ENCODE measurements around the gene DUSP9.

Gene DUSP9

GRCh38 chrX:153649915-153650782 lies 3.1 kb downstream of the DUSP9 start:
- DNase-seq: no peak

DNA sequence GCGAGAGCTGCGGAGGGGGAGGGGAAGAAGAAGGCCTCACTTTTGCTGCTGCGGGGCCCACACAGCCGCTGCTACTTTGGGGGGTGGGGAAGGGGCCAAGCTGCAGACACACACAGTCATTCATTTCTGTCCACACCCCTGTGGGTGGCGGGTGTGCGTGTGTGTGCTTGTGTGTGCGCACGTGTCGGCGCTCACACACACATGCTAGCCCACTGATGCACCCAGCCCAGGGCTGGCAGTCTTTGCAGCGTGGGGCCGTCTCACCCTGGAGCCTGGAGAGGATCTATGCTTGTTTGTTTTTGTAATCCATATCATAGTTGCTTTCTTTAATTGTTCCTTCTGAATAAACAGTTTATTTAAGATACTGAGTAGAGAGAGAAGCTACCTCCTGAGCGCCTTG lies 4.0 kb downstream of the DUSP9 start:
- DNase-seq: no peak

GRCh38 chrX:153651540-153652079 lies 4.6 kb downstream of the DUSP9 start:
- DNase-seq: no peak

DNA sequence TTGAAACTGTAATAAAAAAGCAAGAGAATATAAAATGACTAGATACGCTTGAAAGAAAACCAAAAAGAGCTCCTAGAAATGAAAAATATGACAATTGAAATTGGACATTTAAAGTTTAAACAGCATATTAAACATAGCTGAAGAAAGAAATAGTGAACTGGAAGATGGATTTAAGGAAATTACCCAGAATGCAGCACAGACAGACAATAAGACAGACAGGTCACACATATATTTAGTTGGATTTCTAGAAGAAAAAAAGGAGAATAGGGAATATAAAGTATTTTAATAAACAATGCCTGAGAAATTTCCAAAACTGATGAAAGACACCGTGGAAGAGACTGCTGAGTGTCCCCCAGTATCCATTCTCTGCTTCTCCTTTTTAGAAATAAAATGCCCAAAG lies 6.6 kb downstream of the DUSP9 start:
- no peak for DNase-seq

- no peak for DNase-seq
Measured at GRCh38 chrX:153657161-153657560, 10.2 kb downstream of the DUSP9 start.

GRCh38 chrX:153659268-153659667 lies 12.3 kb downstream of the DUSP9 start:
- DNase-seq: no peak

DNA sequence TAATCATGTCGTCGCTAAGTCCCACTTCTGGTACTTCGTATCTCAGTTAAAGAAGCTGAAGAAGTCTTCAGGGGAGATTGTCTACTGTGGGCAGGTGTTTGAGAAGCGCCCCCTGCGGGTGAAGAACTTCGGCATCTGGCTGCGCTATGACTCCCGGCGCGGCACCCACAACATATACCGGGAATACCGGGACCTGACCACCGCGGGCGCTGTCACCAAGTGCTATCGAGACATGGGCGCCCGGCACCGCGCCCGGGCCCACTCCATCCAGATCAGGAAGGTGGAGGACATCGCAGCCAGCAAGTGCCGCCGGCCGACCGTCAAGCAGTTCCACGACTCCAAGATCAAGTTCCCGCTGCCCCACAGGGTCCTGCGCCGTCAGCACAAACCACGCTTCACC lies 15.3 kb downstream of the DUSP9 start:
- DNase-seq: peak; percentile 58

- no peak for DNase-seq
Measured at GRCh38 chrX:153665726-153666306, 18.8 kb downstream of the DUSP9 start.

- DNase-seq: no peak
Measured at GRCh38 chrX:153667281-153667955, 20.4 kb downstream of the DUSP9 start.

- DNase-seq: peak; percentile 75
Measured at GRCh38 chrX:153667956-153668396, 21.0 kb downstream of the DUSP9 start.

DNA sequence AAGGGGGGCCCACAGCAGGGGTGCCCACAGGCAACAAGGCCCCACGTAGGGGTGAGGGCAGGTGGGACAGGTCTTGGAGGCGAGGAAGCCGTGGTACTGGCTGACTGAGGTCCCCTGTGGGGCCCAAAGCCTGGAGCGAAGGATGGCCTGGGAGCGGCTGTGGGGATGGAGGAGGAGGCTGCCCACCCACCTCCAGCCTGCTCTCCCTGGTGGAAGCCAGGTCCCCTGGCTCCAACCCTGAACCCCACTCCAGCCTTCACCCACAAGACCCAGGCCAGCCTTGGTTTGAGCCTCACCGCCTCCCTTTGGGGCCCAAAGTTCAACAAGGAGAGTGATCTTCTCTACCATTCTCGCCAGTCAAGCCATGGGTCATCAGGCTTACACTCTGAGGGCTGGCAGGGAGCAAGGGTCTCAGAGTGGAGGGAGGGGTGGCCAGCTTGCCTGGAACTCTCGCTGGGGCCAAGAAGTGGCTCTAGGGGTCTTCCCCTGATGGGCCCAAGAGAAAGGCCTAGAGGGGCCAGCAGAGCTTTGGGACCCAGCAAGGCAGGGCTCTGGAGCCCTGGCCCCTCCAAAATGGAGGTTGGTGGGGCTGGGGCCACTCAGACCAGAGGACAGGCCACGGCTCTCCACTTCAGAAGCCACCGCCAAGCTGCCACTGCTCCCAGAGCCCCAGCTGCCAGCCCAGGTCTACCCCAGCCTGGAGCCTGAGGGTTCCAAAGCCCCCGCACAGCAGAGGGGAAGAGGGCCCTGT lies 21.6 kb downstream of the DUSP9 start:
- DNase-seq: no peak

DNA sequence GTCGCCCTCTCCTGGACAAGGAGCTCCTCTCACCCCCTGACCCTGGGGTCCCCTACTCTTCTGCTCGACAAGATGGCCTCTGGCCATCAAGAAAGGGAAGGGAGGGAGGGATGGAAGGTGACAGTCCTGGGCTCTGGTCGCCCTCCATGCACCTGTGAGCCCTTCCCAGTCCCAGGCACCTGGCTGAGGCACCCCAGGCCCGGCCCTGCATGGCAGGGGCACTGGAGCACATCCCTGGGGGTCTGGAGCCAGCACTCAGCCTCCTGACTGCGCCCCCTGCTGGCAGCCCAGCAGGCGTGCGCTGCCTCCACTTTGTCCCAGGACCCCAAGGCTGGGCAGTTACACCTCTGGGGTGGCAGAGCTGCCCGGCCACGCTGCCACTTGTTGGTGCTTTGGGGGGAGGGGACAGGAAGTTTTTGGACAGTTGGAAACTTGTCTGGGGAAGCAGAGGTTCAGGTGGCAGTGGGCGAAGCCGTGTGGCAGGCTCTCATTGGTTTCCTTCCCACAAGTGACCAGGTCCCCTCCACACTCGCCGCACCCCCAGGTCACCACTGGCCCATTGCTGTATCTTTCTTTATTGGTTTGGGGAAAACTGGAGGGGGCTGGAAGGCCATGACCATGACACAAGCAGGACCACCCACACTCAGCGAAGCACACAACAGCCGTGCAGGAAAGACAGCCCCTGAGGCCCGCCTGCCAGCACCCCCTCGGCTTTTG lies 22.3 kb downstream of the DUSP9 start:
- peak; percentile 42 for DNase-seq

DNA sequence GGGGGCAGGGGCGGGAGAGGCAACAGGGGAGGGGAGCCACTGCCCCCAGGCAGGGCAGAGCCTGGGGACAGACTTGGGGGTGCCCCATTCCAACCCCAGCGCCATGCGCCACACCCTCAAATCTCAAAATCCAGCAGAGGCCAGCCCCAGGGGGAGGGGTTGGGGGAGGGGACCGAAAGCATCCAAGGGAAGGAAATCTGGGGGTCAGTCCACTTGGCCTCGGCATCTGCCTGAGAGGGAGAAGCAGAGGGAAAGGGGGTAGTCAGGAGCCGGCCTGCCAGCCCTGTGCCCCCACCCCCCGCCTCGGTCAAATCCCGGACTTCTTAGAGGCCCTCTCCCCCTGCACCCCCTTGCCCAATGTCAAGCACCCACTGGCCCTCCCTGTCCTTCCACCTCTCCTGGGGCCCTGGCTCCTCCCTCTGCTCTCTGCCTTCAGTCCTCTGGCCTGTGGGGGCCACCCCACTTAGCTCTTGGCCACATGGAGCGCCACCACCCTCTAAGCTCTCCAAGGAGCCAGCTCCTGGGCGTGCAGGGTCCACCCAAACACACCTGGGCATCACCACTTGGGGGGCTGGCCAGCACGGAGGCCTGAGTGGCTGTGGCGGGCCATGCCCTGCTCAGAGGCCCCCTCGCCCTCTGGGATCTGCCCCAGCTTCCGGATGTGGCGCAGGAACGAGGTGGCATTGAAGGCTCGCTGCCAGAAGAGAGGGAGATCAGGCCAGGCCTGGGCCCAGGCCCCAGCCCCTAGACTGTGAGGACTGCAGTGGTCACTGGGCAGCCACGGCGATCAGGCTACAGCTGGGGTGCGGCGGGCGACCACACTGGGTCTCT lies 23.1 kb downstream of the DUSP9 start:
- no peak for DNase-seq

GRCh38 chrX:153670748-153671588 lies 24.0 kb downstream of the DUSP9 start:
- no peak for DNase-seq

- no peak for DNase-seq
Measured at GRCh38 chrX:153671589-153672530, 24.9 kb downstream of the DUSP9 start.

- DNase-seq: no peak
Measured at GRCh38 chrX:153672531-153673427, 25.8 kb downstream of the DUSP9 start.

DNA sequence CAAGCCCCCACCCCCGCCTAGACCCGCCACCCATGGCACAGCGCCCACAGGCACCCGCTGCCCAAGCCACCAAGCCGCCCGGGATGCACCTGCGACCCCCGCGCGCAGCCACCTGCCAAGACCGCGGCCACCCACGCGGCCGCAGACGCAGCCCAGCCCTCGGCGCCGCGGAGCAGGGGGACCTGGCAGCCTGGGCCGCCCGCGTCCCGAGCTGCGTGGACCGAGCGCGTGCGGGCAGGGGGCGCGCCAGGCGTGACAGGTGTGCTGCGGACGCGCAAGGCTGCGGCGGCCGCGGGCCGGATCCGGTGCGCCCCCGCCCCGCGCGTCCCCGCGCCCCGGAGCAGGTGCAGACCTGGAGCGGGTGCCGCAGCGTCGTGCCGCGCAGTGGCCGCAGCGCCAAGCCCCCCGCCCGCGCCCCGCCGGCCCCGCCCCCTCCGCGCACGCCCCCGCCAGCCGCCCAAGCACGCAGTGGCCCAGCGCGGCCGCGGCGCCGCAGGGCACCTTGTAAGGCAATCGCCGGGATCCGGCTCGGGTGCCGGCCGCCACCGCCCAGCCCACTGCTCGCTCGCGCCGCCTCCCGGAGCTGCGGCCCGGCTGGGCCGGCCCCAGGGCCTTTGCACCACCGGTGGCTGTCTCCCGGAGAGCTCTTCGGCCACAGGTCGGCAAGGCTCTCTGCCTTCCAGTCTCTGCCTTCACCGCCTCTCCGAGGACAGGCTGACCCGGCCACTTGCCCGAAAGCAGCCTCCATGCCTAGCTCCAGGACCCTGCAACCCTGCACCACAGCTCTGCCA lies 26.6 kb downstream of the DUSP9 start, which contains the start of gene PNCK:
TSS of gene PNCK (minus strand) at position 386 of the 791 bp plus-strand sequence. CDS start 737 bp downstream, outside the sequence.
- no peak for DNase-seq
